ENCODE data around the gene TLR4. TPM values are rescaled to one million over a fixed set of nuclear protein-coding genes. Genes with fewer than 3 reads are reported as not detected.

The TLR4 gene
- total RNA-seq, 1 experiment from 2014 or later: 3.5 TPM

DNA sequence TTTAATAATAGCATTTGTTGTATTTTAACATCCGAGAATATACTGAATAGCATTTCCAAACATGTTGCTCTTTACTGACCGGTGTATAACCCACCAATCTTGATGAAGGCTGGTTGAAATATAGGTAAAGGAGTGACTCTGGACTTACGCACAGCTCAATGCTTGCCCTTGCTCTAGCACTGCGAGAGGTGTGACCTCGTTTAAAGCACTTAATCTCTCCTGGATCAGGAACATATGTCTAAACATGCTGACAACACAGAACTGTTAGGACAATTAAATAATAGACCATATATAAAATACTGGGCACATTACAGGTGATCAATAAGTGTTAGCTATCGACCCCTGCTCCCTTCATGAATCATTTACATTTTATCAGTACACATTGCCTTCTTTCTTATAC, 28.3 kb downstream of the TLR4 start:
- no peak for DNase-seq
- Histone ChIP-seq H3K9me3 (no peaks in the 10 kb centered on the region), H3K27me3 (no peaks in the 10 kb centered on the region), H3K4me3 (no peak overlapping the region), H3K36me3 (no peaks in the 10 kb centered on the region)

DNA sequence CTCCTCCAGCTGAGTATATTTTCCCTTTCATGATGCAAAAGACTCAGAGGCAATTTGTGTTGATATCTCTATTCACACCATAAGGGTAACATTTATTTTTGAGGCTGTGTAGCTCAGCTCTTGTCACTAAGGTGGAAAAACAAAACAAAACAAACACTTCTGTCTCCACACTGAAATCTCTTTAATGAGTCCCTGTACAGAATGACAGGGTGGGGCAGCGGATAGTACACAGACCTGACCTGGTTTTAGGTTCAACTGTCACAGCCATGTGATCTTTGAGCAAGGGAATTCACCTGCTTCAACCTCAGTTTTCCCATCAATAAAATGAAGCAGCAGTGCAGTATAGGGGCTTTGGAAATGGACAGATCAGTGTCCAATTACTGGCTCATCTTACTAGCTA, 29.3 kb downstream of the TLR4 start:
- Histone ChIP-seq H3K27me3 (no peaks in the 10 kb centered on the region), H3K9me3 (no peaks in the 10 kb centered on the region), H3K4me3 (no peak overlapping the region), H3K36me3 (no peaks in the 10 kb centered on the region)
- DNase-seq: no peak

DNA sequence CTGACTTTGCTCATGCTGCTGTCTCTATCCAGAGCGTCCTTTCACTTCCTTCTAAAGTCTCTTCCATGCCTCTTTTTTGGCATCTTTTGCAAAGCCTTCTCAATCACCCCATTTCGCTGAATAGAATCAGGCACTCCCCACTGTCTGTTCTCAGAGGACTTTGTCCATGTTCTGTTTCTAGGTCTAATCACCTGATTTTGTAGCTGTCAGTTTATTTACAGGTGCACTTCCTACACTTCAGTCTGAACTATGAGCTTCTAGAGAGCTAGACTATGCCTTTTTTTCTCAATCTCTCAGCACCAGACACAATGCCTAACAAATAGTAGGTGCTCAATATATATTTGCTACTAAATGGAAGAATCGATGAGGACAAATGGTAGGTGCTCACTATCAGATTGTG, 29.9 kb downstream of the TLR4 start:
- Histone ChIP-seq H3K36me3 (no peaks in the 10 kb centered on the region), H3K27me3 (no peaks in the 10 kb centered on the region), H3K4me3 (no peak overlapping the region), H3K9me3 (no peaks in the 10 kb centered on the region)
- DNase-seq: no peak

DNA sequence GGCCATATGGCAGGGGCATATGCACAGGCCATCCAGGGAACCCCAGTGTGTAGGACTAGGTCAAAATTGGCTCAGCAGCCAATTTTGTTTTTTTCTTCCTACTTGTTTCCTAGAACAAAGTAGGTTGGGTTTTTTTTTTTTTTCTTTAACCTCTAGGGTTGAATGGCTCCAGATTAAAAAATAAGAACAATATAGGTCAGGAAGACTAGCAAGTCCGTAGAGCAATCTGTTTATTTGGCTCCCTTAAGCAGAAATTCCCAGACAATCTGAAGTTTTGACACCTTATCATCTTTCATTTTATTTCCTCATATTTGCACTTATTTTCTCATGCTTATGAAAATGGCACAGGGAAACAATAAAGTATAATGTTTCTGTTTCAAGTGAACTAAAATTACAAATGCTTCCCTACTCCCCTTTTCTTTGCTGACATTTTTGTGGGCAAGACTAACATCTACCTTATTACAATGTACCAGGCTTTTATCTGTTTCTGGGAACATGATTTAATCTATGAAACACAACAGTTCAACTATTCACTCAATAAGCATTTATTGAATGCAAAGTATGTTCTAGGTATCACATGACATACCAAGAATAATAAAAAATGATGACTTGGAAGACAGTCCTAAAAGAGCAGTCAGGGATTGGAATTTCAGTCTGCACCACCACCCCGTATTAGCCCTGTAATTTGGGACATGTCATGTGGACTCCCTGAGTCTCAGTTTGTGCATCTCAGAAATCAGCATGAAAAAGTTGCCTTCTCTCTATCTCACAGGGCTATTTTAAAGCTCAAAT, 30.5 kb downstream of the TLR4 start:
- Histone ChIP-seq H3K9me3 (no peaks in the 10 kb centered on the region), H3K27me3 (no peaks in the 10 kb centered on the region), H3K4me3 (no peak overlapping the region), H3K36me3 (no peaks in the 10 kb centered on the region)
- DNase-seq: no peak

DNA sequence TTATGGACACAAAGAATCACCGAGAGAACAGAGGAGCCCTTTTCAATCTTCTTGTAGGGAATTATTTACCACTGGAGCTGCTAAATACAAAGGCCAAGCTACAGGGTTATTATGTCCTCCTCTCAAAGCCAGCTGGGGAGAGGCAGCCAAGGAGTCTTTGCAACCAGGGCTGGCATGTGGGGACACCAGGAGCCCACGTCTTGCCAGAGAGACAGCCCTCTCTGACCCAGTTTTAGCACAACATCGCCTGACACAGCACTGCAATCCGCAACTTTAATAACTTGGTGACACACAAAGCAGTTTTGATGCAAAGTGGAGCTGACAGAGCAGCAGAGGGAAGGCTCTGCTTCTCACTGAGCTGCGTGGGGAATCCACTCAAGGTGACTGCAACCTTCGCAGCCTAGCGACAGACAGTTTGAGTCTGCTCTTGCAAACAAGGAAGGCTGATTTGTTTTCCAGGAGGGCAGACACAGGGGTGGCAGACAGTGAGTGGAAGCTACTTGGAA, 33.6 kb downstream of the TLR4 start:
- no peaks in the 10 kb centered on the region for H3K27me3 ChIP-seq

DNA sequence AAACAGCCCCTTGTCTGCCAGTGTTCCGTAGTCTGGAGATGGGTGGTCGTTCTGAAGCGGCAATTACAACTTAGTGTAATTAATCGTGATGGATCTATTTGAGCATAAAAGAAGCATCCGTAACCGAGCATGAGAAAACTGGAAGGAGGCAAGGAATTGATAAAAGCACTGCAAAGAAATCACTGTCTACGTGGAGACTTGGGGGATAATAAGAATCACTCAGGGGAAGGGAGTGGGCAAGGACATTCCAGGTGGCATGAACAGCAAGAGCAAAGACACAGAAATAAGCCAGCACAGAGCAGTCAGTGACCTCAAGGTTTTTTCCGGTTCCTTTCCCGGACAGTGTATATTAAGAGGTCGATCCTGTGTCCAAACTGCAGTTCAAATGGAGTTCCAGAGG, 35.0 kb downstream of the TLR4 start:
- Histone ChIP-seq H3K9me3 (no peaks in the 10 kb centered on the region), H3K36me3 (no peaks in the 10 kb centered on the region), H3K27me3 (no peaks in the 10 kb centered on the region)

More for the DNA sequence above, 33.6 kb downstream of the TLR4 start:
- DNase-seq: no peak
- Histone ChIP-seq H3K9me3 (no peaks in the 10 kb centered on the region), H3K4me3 (no peak overlapping the region), H3K36me3 (no peaks in the 10 kb centered on the region)

GRCh38 chr9:117739624-117740347, 35.6 kb downstream of the TLR4 start:
- no peak for DNase-seq
- Histone ChIP-seq H3K4me3 (no peak overlapping the region), H3K9me3 (no peaks in the 10 kb centered on the region), H3K27me3 (no peaks in the 10 kb centered on the region), H3K36me3 (no peaks in the 10 kb centered on the region)

More for the DNA sequence above, 35.0 kb downstream of the TLR4 start:
- no peak for DNase-seq
- no peak overlapping the region for H3K4me3 ChIP-seq

DNA sequence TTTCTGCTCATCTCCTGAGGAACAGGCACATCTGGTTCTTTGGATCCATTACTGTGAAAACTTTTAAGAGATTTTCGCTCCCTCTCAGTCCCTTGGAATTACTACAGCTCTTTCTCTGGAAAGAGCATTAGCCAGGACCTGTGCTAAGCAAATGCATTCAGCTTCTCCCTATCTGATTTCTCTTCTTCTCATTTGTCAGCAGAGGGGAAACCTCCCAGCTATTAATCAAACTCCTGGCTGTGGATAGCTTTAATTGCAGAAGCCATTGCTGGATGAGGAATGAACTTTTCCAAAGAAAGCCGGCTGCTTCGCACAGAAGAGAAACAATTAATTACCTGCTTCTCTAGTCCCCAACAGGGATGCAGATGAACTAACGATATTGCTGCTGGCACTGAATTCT, 37.9 kb downstream of the TLR4 start:
- Histone ChIP-seq H3K9me3 (no peaks in the 10 kb centered on the region), H3K36me3 (no peaks in the 10 kb centered on the region), H3K4me3 (no peak overlapping the region), H3K27me3 (peaks cover 6% of the 10 kb centered on the region; the same call in 1 of the 2 replicates)
- DNase-seq: no peak

- DNase-seq: no peak
- no peaks in the 10 kb centered on the region for H3K36me3 ChIP-seq
- no peaks in the 10 kb centered on the region for H3K9me3 ChIP-seq
- H3K4me3 ChIP-seq: no peak overlapping the region
- H3K27me3 ChIP-seq: peaks cover 6% of the 10 kb centered on the region; the same call in 1 of the 2 replicates
These were observed 40.2 kb downstream of the TLR4 start for GRCh38 chr9:117744369-117744768.

DNA sequence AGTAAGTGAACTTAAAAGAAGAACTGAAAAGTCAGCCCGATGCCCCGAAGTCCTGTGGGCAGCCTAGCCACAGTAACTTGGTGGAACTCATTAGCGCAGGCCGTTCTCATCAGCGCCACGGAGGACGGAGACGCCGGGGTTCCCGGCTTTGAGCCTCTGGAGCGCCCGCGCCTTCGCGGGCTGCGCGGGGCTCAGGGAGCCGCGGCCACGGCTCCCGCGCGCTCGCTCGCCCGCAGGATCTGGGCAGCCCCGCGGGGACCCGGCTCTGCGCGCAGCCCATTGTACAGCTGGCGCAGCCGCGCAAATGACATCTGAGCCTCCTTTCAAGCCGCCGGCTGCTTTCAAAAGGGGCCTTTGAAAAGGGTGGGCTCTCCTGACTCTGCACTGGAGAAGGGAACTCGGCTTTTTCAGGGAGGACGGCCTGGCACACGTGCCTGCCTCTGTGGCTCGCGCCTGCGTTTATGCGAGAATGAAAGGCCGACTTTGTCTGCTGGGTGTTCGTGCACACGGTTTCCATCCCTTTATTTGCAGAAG, 40.7 kb downstream of the TLR4 start:
- DNase-seq: peak; percentile 18
- Histone ChIP-seq H3K4me3 (0 out of 2 replicates have a peak overlapping the region, but pooled peaks have one; percentile 17), H3K9me3 (no peaks in the 10 kb centered on the region), H3K36me3 (no peaks in the 10 kb centered on the region), H3K27me3 (peaks cover 6% of the 10 kb centered on the region; the same call in 1 of the 2 replicates)

- Histone ChIP-seq H3K4me3 (no peak overlapping the region), H3K9me3 (no peaks in the 10 kb centered on the region)
- DNase-seq: no peak
These were observed 41.4 kb downstream of the TLR4 start for GRCh38 chr9:117745598-117745997.

DNA sequence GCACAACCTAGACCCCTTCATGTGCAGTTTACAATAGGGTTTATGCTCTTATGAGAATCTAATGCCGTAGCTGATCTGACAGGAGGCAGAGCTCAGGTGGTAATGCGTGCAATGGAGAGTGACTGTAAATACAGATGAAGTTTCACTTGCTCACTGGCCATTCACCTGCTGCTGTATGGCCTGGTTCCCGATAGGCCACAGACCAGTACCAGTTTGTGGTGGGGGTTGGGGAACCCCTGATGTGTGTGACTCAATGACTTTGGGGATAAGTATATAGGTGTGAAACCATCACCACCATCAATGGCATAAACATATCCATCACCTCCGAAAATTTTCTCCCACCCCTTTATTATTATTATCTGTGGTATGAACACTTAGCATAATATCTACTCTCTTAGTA, 42.1 kb downstream of the TLR4 start:
- no peaks in the 10 kb centered on the region for H3K9me3 ChIP-seq

More at GRCh38 chr9:117745598-117745997, 41.4 kb downstream of the TLR4 start:
- Histone ChIP-seq H3K36me3 (no peaks in the 10 kb centered on the region), H3K27me3 (peaks cover 6% of the 10 kb centered on the region; the same call in 1 of the 2 replicates)

GRCh38 chr9:117747386-117747970, 43.3 kb downstream of the TLR4 start:
- no peaks in the 10 kb centered on the region for H3K9me3 ChIP-seq
- H3K4me3 ChIP-seq: no peak overlapping the region
- H3K27me3 ChIP-seq: peaks cover 6% of the 10 kb centered on the region; the same call in 1 of the 2 replicates
- no peak for DNase-seq
- H3K36me3 ChIP-seq: no peaks in the 10 kb centered on the region

More for the DNA sequence above, 42.1 kb downstream of the TLR4 start:
- DNase-seq: no peak
- H3K4me3 ChIP-seq: no peak overlapping the region
- no peaks in the 10 kb centered on the region for H3K36me3 ChIP-seq
- peaks cover 6% of the 10 kb centered on the region; the same call in 1 of the 2 replicates for H3K27me3 ChIP-seq

DNA sequence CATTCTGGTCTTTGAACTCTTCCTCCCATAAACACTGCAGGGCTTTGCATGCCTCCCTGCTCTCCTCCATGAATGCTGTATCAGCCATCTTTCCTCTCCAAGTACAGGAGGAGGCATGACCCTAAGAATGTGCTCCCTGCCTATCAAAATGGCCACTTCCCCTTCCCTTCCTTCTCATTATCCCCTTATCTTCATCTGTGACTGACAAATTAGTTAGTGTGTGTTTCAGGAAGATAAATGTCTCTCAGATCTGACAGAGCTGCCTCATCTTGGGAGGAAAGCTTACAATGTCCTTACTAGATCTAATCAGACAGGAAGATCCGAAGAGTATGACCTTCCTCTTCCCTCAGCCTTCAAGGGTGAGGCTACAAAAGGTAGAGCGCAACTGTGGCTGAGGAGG, 46.2 kb downstream of the TLR4 start:
- H3K4me3 ChIP-seq: no peak overlapping the region
- H3K27me3 ChIP-seq: peaks cover 2% of the 10 kb centered on the region; the same call in 1 of the 2 replicates
- no peak for DNase-seq
- H3K9me3 ChIP-seq: no peaks in the 10 kb centered on the region
- H3K36me3 ChIP-seq: no peaks in the 10 kb centered on the region

GRCh38 chr9:117752894-117753293, 48.7 kb downstream of the TLR4 start:
- Histone ChIP-seq H3K36me3 (no peaks in the 10 kb centered on the region), H3K4me3 (no peak overlapping the region), H3K9me3 (no peaks in the 10 kb centered on the region), H3K27me3 (no peaks in the 10 kb centered on the region)
- no peak for DNase-seq

- H3K4me3 ChIP-seq: no peak overlapping the region
- DNase-seq: no peak
- no peaks in the 10 kb centered on the region for H3K9me3 ChIP-seq
- H3K27me3 ChIP-seq: no peaks in the 10 kb centered on the region
- no peaks in the 10 kb centered on the region for H3K36me3 ChIP-seq
These were observed 53.5 kb downstream of the TLR4 start for GRCh38 chr9:117757561-117758190.

All from MG63 (cell line).